Measurements from ENCODE around the gene CD248.
A peak's percentile ranks its signal among the peaks of the same experiment; 100 is the strongest.
"Not testable (repeated sequence)": the region's sequence is repeated elsewhere in the genome, so short reads cannot be mapped to it uniquely, and the experiment has no call there.

The CD248 gene

DNA sequence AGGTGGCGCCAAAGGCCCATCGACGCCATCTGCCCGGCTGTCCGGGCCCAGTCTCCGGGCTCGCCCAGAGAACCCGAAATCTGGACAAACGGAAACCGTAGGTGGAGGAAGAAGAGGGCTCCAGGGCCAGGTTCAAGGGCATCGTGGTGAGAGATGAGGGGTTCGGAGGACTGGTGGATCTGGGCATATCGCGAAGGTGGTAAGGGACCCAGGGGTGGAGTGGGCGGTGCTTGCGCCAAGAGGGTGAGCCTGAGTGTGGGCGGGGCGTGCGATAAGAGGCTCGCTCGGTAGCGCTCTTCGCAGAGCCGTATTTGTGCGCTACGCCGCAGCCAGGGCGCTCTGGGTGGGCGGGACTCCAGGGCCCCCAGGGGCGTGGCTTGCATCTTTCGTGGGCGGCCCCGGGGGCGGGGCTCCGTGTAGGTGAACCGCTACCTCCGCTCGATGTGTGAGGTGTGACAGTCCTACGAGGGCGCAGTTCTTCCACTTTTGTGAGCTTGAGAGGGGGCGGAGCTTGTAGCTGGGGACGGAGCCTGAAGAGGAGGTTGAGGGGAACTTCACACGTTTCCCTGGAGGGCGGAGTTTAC is 4.8 kb downstream of the CD248 start:
- DNase-seq: peak; percentile 95

DNA sequence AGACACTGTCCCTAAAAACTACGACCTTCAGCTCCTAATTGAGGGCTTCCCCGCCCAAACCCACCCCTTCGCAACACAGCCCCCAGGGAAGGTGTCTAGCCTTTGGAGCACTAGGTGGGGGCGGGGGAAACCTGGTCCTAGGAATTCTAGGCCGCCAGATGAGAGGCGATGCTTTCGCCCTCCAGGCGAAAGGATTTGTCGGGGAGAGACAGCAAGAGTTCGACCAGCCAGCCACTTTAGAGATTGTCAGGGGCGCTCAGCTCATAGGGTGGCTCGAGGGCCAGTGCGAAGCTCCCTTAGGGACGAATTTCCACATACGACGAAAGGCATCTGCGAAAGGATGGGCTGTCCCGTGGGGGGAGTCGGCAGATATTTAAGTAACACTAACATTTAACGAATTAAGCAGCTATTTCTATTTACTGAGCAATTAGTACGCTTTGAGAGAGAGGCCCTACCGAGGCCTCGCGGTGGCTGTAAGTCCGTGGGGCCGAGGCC is 5.3 kb downstream of the CD248 start:
- no peak for DNase-seq

DNA sequence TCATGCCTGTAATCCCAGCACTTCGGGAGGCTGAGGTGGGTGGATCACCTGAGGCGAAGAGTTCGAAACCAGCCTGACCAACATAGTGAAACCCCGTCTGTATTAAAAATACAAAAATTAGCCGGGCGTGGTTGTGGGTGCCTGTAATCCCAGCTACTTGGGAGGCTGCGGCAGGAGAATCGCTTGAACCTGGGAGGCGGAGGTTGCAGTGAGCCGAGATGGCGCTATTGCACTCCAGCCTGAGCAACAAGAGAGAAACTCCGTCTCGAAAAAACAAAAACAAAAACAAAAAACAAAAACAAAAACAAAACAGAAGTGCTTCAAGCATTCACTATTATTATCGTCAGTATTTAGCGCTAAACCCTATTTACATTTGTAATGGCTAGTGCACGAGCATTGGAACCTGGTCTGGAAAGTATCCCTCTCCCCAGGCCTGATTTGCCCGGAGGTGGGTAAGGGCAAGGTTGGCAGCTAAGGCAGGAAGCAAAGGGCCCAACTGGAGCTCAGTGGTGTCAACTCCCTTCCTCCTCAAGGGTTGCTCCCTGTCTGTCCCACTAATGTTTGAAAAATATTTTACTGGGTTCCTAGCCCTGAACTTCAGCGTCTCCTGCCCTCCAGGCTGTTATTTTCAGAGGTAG is 5.9 kb downstream of the CD248 start:
- DNase-seq: not testable (repeated sequence)

DNA sequence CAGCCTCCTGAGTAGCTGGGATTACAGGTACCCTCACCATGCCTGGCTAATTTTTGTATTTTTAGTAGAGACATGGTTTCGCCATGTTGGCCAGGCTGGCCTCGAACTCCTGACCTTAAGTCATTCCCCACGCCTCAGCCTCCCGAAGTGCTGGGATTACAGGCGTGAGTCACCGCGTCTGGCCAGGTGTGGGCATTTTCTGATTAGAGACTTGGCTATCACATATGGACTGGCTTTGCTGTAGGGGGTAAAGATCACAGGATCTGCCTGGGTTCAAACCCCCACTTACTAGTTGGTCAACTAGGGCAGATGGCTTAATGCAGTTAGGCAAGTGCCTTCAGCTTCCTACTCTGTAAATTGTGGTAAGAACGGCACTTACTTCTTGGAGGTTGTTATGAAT is 6.5 kb downstream of the CD248 start:
- no peak for DNase-seq

DNA sequence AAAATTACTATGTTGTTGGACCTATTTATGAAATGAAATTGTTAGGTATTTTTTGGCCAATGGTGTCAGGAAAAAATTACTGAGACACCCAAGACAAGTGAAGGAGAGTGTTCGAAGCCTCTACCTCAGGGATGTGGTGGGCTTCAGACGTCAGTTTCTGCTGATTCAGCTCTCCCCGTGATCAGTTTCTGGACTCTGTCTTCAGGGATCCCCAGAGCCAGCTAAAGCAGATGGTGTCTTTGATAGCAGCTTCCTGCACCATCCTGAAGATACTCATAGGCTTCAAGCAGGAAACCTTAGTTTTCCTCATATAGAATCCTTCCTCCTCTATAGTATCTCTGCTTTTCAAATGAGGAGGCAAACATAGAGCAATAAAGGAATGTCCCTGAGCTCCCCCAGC is 7.4 kb downstream of the CD248 start:
- DNase-seq: no peak

DNA sequence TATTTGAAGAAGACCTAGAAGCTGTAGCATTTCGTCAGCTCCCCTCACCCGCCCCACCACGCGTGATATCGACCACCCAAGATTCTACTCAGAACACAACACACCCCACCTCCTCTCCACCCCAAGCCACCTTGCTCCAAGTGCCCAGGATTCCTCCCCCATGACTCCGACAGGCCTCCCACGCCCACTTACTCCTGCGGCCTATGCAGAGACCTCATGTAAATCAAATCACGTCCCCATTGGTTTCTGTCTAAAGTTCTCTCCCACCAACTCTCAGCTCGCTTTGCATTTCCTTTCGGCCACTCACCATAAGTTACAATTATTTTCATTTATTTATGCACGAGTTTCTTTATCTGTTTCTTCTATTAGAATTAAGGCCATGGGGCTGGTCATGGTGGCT is 14.2 kb downstream of the CD248 start:
- DNase-seq: no peak

DNA sequence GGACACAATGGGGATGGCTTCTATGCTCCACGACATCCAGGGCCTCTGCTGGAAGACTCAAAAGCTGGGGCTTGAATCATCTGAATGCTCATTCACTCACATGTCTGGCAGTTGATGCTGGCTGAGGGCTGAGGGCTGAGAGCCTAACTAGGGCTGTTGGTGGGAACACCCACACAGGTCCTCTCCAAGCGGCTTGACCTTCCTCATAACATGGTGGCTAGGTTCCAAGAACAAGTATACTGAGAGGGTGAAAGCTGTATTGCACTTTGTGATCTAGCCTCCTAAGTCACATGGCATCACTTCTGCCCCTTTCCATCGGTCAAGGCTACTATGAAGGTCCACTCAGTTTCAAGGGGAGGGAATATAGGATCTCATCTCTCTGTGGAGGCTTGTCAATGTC is 17.7 kb downstream of the CD248 start:
- DNase-seq: no peak

DNA sequence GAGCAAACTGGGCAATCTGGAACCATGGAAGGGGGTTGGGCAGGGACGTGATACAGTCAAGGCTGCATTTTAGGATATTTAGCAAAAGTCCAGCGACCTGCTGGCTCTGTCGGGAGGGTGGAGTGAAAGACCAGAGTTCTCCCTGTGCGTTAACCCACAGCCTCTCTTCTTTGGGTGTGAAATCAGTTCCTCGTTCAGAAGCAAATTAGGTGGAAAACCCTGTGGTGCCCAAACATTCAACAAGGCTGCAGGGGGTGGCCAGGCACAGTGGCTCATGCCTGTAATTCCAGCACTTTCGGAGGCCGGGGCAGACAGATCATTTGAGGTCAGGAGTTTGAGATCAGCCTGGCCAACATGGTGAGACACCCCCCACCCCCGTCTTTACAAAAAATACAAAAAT is 19.2 kb downstream of the CD248 start:
- DNase-seq: no peak

DNA sequence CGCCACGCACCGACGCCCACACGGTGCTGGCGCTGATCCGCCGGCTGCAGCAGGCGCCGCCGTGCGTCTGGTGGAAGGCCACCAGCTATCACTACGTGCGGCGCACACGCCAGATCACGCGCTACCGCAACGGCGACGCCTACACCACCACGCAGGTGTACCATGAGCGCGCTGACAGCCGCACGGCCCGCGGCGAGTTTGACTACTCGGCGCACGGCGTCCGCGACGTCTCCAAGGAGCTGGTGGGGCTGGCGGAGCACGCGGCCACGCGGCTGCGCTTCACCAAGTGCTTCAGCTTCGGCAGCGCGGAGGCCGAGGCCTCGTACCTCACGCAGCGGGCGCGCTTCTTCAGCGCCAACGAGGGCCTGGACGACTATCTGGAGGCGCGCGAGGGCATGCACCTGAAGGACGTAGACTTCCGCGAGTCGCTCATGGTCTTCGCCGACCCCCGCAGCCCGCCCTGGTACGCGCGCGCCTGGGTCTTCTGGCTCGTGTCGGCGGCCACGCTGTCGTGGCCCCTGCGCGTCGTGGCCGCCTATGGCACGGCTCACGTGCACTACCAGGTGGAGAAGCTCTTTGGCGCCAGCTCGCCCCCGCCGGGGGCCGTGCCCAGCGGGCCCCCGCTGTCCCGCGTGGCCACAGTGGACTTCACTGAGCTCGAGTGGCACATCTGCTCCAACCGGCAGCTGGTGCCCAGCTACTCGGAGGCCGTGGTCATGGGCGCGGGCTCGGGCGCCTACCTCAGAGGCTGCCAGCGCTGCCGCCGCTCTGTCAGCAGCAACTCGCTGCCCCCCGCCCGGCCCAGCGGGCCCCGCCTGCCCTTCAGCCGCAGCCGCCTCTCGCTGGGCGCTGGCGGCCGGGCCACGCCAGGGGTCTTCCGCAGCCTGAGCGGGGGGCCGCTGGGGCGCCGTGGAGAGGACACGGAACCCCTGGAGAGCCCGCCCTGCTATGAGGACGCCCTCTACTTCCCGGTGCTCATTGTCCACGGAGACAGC is 21.9 kb downstream of the CD248 start:
- DNase-seq: no peak

DNA sequence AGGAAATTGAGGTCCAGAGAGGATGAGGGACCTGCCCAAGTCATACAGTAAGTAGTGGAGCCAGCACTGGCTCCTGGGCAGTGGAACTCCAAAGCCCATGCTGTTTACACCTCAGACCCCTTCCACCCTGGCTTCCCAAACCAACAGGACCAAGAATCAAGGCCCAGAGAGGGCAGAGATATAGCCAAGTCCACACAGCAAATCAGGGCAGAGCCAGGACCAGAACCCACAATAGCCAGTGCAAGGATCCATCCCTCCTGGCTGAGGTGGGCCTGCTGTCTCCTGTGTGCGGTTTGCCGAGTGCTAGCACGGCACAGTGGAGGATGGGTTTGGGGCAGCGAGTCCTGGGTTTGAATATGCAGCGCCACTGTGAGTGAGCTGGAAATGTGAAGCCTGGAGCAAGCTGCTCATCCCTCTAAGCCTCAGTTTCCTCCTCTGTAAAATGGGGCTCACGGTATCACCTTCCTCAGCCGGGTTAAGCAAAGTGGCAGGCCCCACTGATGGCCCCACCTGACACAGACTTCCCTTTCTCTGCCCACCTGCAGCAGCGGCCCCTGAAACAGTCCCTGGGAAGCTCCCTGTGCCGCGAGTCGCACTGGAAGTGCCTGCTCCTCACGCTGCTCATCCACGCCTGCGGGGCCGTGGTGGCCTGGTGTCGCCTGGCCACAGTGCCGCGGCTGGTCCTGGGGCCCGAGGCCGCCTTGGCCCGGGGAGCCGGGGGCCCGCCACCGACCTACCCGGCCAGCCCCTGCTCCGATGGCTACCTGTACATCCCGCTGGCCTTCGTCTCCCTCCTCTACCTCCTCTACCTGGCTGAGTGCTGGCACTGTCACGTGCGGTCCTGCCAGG is 22.8 kb downstream of the CD248 start:
- no peak for DNase-seq

DNA sequence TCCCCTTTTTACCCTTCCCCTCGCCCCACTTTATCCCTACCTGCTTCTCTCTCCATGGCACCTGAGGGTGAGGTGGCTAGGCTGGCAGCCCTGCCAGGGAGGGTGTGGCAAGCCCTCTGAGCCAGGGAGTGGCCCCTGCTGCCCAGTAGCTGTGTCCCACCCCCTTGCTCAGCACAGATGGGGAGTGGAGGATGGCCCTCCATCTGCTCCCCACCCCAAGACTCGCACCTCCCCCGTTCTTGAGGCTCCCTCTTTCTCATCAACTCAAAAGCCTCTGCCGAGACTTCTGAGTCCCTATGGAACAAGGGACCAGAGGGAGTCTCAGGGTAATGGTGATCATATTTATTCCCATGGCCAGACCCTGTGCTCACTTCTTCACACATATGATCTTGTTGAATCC is 23.5 kb downstream of the CD248 start:
- no peak for DNase-seq

DNA sequence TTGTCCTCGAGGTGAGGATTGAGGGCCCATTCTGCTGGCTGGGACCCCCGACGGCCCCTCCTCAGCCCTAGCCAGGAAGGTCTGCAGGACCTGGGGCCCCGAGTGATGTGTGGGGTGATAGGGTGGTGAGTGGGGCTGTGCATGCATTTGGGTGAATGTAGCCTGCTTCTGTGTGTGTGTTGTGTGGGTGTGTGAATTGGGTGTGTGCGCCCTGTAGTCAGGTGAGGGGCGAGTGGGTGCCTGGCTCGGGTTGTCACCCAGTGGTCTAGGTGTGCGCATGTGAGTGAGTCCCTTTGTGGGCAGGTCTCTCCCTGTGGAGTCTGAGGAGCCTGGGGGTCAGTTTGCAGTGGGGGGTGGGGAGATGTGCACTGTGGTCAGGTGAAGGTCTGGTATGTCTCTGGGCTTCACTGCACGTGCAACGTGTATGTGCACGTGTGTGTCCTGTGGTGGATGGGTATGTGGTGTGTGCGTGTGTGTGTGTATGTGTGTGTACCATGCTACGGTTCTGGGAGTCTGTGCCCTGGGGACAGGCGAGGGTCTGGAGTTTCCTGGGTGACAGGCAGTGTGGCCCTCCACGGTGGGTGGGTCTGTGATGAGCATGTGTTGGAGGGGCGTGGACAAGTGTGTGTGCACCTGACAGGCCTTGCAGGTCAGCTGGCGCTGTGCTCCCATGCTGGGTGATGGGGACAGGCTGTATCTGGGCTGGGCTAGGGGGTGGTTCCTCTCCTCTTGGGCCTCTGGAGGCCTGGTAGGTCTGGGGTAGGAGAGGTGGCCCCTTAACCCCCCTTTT is 24.1 kb downstream of the CD248 start:
- no peak for DNase-seq

DNA sequence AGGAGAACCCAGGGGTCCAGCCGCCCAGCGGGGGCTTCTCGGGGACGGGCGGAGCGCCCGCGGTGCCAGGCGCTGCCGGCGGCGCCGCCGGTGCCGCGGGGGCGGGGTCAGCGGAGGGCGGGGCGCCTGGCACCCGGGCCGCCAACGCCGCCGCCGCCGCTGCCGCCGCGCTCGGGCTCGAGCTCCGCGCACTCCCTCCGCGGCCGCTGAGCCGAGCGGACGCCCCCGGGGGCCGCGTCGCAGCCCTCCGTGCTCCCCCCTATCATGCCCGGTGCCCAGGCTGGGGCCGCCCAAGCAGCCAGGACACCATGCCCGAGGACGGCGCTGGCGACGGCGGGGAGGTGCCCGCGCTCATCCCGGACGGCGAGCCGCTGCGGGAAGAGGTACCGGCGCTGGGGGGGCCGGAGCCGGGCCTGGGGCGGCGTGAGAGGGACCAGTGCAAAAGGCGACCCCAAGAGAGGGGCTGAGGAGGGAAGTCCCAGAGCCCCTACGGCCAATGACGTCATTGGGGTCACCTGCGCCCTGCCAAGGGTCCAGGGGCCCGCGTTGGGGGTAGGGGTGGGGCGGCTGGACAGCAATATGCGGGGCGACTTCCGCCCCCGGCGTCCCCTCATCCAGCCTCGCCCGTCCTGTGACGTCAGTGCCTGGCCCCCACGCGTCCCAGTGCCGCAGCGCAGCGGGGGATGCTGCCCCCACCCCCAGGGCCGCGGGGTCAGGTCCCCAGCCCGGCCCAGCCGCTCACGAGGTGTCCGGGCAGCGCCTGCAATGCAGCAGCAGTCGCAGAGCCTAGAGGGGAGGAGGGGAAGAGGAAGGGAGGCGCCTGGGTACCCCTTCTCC is 24.9 kb downstream of the CD248 start, which contains the start of gene TMEM151A:
Gene TMEM151A, plus strand, starts transcription at position 189 of the 837 bp plus-strand sequence. Its CDS starts 120 bp downstream, at position 309.
- peak; percentile 57 for DNase-seq

DNA sequence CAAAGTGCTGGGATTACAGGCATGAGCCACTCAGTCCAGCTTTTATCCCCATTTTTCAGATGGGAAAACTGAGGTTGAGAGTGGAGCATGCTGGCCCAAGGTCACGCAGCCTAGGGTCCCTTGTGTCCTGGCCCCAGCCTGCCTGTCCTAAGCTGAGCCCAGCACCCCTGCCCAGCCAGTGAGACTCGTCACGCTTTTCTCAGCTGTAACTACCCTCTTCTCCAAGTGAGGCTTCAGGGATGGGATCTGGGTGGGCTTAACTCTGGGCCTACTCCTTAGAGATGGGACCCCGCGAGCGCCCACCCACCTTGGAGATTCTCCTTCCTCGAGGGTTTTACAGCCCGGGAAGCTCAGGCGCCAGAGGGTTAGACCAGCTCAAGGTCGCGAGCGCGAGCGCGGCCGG is 25.5 kb downstream of the CD248 start:
- no peak for DNase-seq

DNA sequence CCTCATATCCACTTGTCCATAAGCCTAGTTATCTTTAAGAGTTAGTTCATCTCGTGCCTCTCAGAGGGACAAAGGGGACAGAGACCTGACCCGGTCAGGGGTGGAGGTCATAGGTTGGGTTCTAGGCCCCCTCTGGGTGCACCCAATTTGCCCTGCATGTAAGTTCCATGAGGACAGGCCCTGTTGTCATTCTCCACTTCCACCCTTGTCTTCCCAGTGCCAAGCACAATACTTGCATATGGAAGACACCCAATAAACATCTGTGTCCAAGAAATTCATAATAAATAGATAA is 26.6 kb downstream of the CD248 start:
- DNase-seq: no peak

DNA sequence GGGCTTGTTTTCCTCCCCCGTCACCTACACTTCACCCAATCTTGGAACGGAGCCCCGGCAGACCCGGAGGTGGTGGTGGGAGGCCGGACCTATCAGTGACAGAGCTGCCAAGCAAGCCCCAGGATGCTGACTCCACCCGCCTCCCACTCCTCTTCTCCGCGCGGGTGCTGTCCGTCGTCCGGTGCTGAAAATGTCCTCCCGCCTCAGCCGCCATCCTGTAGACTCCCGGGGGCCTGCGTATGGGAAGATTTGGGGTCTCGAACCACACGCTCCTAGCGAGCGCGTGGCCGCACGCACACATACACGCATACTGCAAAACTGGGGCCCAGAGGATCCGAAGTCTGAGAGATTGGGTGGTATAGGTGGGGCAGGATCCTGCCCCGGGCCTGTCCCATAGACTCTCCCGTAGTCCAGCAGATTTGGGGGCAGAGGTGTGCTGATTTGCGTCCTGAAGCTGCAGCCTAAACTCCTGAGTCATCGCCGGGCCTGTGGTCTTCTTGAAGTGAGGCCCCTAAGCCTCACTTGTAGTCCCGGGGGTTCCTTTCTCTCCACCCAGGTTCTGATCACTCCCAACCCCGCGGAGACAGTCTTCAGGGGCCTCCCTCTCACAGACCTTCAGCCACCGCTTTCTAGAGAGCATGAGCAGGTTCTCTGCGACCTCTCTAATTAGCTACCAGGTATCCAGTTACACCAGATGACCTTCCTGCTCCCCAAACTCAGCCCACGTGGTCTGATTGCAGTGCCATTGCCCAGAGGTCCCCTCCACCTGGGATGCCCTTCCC is 27.1 kb downstream of the CD248 start:
- peak; percentile 86 for DNase-seq

DNA sequence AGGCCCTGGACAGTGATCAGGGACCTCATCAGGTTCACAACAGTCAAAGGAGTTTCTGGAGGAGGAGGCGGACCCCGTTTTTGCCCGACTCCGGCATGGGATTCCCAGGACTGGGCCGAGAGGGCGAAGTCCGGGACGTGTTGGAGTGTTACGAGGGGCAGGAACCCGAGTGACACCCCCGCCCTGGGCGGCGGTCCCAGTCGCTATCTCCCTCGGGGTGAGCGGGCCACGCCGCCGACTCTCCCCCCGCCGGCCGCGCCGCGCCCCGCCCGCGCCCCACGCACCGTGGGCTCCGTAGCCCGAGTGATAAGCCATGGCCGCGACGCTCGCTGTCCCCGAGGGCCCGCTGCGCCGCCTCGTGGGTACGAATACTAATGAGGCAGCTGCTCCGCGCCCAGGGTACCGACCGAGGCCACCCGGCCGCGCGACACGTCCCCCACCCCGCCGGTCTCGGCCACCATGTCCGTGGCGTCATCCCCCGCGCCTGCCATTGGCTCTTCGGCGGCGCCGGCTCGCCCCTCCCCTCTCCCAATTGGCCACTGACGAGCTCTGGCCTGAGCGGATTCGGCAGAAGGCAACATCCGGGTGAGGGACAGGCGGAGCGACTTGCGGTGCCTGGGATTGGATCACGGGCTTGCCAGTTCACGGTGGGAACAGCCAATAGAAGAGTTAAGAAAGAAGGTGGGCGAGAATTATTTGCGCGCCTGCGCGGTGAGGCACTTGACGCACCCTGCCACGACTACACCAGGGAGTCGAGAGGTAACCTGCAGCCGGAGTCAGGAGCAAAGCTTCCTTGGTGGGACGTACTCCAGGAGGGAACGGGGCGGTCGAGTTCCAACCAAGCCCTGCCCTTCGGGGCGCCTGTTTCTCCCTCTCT is 27.9 kb downstream of the CD248 start, which contains the start of gene YIF1A:
Gene YIF1A, minus strand, starts transcription at position 473 of the 877 bp plus-strand sequence. Its CDS starts 158 bp downstream, at position 315.
- peak; percentile 99 for DNase-seq

DNA sequence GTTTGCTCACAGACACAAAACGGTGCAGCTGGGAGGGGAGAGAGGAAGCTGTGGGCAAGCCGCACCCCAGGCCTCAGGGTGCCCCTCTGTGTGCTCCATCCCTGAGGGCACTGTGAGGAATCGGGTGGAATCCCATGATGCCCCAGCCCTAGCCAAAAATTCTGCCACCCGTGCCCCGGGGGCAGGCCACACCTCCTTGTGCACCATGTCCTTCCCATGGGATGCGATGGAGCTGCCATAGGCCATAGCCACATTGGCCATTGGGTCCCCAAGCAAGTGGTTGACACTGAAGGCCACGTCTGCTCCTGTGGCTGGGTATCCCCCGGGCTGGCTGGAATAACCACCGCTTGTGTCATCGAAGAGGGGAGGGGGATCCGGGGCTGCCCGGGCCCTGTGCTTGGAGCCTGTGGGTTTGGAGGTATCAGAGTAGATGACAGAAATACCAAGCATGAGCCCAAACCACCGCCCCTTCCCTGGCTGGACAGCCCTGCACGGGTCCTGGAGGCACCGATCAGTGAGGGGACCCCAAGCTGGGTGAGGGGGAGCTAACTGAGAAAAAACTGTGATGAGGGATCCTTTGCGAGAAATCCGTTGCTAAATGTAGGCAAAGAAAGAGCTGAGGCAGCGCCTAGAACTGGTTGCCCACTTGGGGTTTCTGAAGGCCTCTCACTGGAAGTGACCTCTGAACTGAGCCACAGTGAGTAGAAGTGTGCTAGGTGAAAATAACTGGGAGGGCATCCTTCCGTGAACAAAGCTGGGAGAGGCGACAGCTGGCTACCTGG is 28.8 kb downstream of the CD248 start:
- no peak for DNase-seq

All from activated naive CD4-positive, alpha-beta T cell treated with anti-CD3 and anti-CD28 coated beads, Interleukin-2, amount 50 U/mL, for 16 hours (primary cell).